Lung (tissue), 12 donors: ENCODE measurements around the gene NTRK2. TPM values are rescaled to one million over a fixed set of nuclear protein-coding genes. Genes with fewer than 3 reads are reported as not detected.
A peak's percentile ranks its signal among the peaks of the same experiment; 100 is the strongest.

Source experiments
- ATAC-seq: fragments of 200-7000 bp; cut with Tn5 transposase; one replicate; pipeline ENCODE4 v1.9.1; 2020; ENCODE audit warnings: moderate number of reproducible peaks; ENCODE audit not compliant: insufficient read depth, low FRiP score
- DNase-seq, 3 donors: peaks; one replicate each; pipeline ENCODE4 v3.0.0-alpha.2; 2013 to 2017
- H3K27ac ChIP-seq, 2 donors: one replicate each; pipeline ENCODE4 v1.5.1; 2013; ENCODE audit warnings: mild to moderate bottlenecking in 2 of 2, moderate library complexity in 2 of 2, control low read depth in 1 of 2, inconsistent platforms in 1 of 2, low read depth in 1 of 2, low read length in 1 of 2
- H3K27me3 ChIP-seq, 3 donors: one replicate each; pipeline ENCODE4 v1.5.1; 2013; ENCODE audit warnings: low read length in 2 of 3; ENCODE audit not compliant: control insufficient read depth in 3 of 3, insufficient read depth in 3 of 3
- H3K36me3 ChIP-seq, 4 donors: one replicate each; pipeline ENCODE4 v1.5.1; 2013; ENCODE audit warnings: low read length in 4 of 4, mild to moderate bottlenecking in 1 of 4, moderate library complexity in 1 of 4; ENCODE audit not compliant: control insufficient read depth in 4 of 4, insufficient read depth in 4 of 4
- H3K4me1 ChIP-seq, 5 donors: one replicate each; pipeline ENCODE4 v1.5.1; 2013; ENCODE audit warnings: low read length in 5 of 5, mild to moderate bottlenecking in 2 of 5, moderate library complexity in 1 of 5; ENCODE audit not compliant: control insufficient read depth in 5 of 5, insufficient read depth in 5 of 5
- H3K4me3 ChIP-seq: one replicate; pipeline ENCODE4 v1.5.1; 2013; ENCODE audit warnings: mild to moderate bottlenecking, control low read depth, moderate library complexity
- H3K9ac ChIP-seq, 2 donors: one replicate each; pipeline ENCODE4 v1.5.1; 2013; ENCODE audit warnings: low read length in 2 of 2, control low read depth in 1 of 2; ENCODE audit not compliant: insufficient read depth in 1 of 2
- H3K9me3 ChIP-seq, 4 donors: one replicate each; pipeline ENCODE4 v1.5.1; 2013; ENCODE audit warnings: low read length in 3 of 4, mild to moderate bottlenecking in 1 of 4, moderate library complexity in 1 of 4; ENCODE audit not compliant: control insufficient read depth in 4 of 4, insufficient read depth in 3 of 4
- WGBS, 2 donors: extraction: QIAGEN DNeasy Blood & Tissue Kit; methylation state at CpG; one replicate each; pipeline ENCODE4 v1.1.7; 2013; 5-methylcytosine and 5-hydroxymethylcytosine counted together
- polyA plus RNA-seq, 2 donors: library from polyadenylated mRNA; stranded (reverse); fragments of 200-250 nt; gene quantifications; one replicate each; pipeline ENCODE4 v1.2.1, GENCODE V29; 2013
- total RNA-seq, 2 donors: library from RNA; depleted of rRNA in 1 of 2; stranded (reverse); fragments of >200 nt in 1 of 2; gene quantifications; one replicate each; pipeline ENCODE4 v1.2.1, GENCODE V29; 2014 to 2021
- TF ChIP-seq, protein P1 (sequence below): IDR thresholded peaks from 2 replicates; pipeline ENCODE4 v1.5.1; 2012; ENCODE audit warnings: mild to moderate bottlenecking; ENCODE audit errors: control extremely low read depth, extremely low read depth
- donor health status: control.
- donor health status: control.
- donor health status: Bipolar disorder and iron deficiency.
- donor health status: healthy.
- donor health status: DM: yes; HTN: yes; CAD: no.

Gene NTRK2
- total and polyA plus RNA-seq, 4 donors: 0.33 to 14.4 (median 3.3) TPM

- DNase-seq: no peak
- 82 to 88% methylated on average over 3 of the region's 3 CpGs for WGBS, 2 donors
- H3K9ac ChIP-seq: no peak overlapping the region
- no peaks in the 10 kb centered on the region for H3K36me3 ChIP-seq
- TF ChIP-seq, protein P1, sequence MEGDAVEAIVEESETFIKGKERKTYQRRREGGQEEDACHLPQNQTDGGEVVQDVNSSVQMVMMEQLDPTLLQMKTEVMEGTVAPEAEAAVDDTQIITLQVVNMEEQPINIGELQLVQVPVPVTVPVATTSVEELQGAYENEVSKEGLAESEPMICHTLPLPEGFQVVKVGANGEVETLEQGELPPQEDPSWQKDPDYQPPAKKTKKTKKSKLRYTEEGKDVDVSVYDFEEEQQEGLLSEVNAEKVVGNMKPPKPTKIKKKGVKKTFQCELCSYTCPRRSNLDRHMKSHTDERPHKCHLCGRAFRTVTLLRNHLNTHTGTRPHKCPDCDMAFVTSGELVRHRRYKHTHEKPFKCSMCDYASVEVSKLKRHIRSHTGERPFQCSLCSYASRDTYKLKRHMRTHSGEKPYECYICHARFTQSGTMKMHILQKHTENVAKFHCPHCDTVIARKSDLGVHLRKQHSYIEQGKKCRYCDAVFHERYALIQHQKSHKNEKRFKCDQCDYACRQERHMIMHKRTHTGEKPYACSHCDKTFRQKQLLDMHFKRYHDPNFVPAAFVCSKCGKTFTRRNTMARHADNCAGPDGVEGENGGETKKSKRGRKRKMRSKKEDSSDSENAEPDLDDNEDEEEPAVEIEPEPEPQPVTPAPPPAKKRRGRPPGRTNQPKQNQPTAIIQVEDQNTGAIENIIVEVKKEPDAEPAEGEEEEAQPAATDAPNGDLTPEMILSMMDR: no peak
- no peak overlapping the region for H3K27ac ChIP-seq
- H3K27me3 ChIP-seq: peaks cover 0 to 8% (median 8%) of the 10 kb centered on the region in 3 donors
- H3K9me3 ChIP-seq: peaks cover 0 to 4% (median 0%) of the 10 kb centered on the region in 4 donors
- H3K4me3 ChIP-seq: no peak overlapping the region
- ATAC-seq: no peak
- no peaks in the 10 kb centered on the region for H3K4me1 ChIP-seq
Observed at GRCh38 chr9:84779883-84780282, 110.4 kb downstream of the NTRK2 start.

GRCh38 chr9:84780385-84780784 is 110.9 kb downstream of the NTRK2 start:
- Histone ChIP-seq H3K4me1 (no peaks in the 10 kb centered on the region), H3K9me3 (peaks cover 0 to 4% (median 0%) of the 10 kb centered on the region in 4 donors), H3K9ac (no peak overlapping the region), H3K4me3 (no peak overlapping the region), H3K27me3 (peaks cover 0 to 8% (median 8%) of the 10 kb centered on the region in 3 donors), H3K36me3 (no peaks in the 10 kb centered on the region), H3K27ac (no peak overlapping the region)
- WGBS, 2 donors: 92 to 95% methylated on average over 5 of the region's 5 CpGs
- DNase-seq (no peak), ATAC-seq (no peak)
- TF ChIP-seq, protein P1: no peak

DNA sequence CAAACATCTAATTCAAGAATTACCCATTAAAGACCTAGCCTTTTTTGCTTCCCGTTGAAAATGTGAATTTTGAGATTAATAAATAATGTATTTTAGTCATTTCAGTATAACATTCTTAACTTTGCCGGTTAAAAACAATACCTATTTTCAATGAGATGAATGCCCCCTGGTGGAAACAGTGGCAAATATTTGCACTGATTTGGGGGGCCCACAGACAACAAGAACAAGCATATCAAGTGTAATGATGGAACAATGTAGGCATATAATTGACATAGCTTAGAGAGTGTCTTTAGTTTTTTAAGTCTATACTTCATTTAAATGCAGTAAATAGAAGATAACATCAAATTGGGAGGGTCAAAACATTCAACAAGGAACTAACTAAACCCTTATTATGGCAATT is 111.9 kb downstream of the NTRK2 start:
- H3K9ac ChIP-seq: no peak overlapping the region
- ATAC-seq (no peak), DNase-seq (peak in 2 of 3 donors; percentile 11 to 29)
- H3K9me3 ChIP-seq: peaks cover 0 to 3% (median 0%) of the 10 kb centered on the region in 4 donors
- H3K27ac ChIP-seq: no peak overlapping the region
- TF ChIP-seq, protein P1: no peak
- H3K27me3 ChIP-seq: peaks cover 0 to 8% (median 8%) of the 10 kb centered on the region in 3 donors
- H3K36me3 ChIP-seq: no peaks in the 10 kb centered on the region
- no peak overlapping the region for H3K4me3 ChIP-seq
- WGBS, 2 donors: 40 to 46% methylated on average over 2 of the region's 2 CpGs
- H3K4me1 ChIP-seq: no peaks in the 10 kb centered on the region
